Eye (tissue), 1 donor: ENCODE measurements around the gene TBC1D9B.

Experiments
- DNase-seq: peaks from one replicate; pipeline ENCODE4 v3.0.0-alpha.2; 2015

The TBC1D9B gene

DNA sequence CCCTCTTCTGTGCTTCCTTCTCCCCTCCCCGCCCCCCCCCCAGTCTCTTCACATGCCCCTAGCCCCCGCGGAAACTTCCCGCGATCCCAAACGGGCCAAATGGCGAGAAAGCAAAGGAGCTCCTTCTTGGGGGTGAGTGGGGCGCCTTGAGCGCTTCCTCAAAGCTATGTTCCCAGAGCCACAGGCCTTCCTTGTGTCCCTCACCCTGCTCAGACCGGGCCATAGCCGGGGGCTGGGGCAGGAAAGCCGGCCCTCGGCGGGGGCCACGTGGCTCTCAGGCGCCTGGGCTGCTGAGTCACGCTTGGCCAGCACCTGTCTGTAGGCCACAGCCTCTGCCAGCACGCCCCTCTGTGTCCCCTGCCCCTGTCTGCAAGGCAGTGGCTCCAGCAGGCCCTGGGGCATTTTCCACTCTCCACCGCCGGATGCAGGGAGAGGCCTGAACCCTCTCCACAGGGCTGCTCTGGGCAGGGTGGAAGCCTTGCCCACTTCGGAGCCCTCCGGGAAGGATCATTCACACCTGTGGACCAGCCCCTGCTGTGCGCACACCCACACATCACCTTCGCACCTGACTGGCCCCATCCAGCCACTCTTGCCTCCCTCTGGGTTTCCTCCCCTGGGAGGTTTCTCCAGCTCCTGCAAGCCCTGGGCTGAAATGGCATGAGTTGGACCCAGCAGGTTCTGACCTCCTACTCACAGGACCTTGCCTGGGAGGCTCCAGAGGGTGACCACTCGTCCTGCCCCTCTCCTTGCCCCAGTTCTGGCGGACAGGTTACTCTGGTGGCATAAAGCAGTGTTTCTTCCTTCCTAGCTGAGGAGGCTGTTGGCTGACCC, 88.2 kb downstream of the TBC1D9B start:
- DNase-seq = peak; percentile 73

DNA sequence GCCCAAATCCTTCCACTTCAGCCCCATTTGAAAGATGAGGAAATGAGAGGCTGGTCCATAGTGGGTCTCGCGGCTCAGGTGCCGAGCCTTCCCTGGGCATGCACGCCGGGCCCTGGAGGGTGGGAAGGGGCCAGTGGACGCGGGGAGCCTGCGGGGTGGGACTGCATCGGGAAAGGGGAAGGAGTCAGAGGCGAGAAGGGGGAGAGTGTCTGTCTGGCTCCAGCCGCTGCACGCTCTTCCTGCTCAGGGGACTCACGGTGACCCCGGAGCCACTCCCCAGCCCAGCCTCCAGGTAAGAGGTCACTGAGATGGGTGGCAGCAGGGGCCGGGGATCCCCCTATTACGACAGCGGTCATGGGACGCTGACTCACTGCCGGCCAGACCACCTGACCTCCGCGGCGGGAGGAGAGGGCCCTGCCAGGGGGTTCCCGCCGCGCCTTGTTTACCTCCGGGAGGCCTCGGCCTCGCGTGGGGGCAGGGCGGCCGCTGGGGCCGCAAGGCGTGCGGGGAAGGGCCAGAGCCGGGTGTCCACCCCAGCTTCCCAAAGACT, 88.9 kb downstream of the TBC1D9B start:
- DNase-seq = peak; percentile 89

DNA sequence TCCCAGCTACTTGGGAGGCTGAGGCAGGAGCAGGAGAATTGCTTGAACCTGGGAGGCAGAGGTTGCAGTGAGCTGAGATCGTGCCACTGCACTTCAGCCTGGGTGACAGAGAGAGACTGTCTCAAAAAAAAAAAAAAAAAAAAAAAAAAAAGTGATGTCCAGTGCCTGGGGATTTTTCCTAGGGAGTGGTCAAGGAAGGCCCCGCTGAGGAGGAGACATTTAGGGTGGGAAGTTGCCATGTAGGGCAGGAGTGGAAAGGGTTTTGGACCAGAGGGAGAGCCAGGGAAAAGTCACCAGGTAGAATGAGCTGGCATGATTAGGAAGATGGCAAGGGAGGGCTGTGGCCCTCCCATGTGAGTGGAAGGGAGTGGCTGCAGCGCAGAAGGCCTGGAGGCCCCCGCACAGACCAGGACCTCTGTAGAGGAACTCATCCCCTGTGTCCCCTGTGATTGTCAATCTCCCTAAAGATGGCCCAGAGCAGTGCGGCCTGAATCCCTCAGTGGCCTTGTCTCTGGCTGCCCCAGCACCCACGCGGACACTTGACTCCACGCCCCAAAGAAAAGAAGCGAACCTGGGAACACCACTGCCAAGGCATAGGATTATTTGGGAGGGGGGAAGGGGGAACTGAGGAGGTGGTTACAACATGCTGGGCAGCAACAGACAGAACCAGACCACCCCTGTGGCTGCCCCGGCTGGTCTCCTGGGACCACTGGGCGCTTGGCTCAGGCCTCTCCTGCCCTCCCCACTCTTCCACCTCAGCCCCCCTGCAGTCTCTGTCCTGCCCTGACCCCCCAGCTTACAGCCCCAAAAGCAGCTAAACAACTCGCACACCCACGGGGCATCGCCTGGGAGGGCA, 89.6 kb downstream of the TBC1D9B start:
- peak; percentile 33 for DNase-seq

DNA sequence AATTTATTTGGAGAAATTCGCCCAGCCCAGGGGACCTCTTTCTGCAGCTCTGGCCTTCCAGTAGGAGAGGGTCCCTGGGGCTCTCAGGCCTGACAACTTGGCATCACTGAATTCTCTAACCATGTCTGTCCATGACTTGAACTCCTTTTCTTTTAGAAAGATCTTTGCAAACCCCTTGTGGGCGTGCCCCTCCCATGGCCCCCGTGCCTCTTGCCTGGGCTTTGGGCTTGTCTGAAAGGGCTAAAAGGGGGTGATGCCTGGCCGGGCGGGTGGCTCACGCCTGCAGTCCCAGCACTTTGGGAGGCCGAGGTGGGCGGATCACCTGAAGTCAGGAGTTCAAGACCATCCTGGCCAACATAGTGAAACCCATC, 90.2 kb downstream of the TBC1D9B start:
- DNase-seq = no peak

DNA sequence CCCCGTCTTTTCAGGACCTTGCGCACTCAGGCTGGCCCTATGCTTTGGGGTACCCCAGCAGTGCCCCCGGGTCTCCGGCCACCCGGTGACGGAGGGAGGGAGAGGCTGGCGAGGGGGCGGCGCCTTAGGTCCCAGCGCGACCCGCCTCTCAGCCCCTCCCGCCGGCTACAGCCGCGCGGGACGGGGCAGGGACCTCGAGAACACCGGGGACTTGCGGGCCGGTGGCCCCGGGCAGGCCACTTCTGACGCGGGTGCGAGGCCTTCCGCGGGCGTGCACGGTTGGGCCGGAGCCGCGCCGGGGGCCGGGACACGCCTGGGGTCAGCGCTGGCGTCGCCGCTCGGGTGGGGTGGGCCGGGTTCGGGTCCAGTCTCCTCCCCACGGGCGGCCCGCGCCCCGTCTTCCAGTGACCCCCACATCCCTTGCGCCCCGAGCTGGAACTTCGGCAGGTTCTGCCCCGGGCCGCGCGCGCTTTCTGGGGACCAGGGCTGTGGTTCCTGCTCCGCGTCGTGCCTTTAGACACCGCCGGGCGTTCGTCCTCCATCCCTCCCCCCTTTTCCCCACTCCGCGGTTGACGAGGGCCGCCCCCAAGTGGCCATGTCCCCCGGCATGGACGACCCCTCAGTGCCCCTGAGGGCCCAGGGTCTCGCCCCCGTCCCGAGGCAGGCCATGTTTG, 90.8 kb downstream of the TBC1D9B start:
- DNase-seq = peak; percentile 46

DNA sequence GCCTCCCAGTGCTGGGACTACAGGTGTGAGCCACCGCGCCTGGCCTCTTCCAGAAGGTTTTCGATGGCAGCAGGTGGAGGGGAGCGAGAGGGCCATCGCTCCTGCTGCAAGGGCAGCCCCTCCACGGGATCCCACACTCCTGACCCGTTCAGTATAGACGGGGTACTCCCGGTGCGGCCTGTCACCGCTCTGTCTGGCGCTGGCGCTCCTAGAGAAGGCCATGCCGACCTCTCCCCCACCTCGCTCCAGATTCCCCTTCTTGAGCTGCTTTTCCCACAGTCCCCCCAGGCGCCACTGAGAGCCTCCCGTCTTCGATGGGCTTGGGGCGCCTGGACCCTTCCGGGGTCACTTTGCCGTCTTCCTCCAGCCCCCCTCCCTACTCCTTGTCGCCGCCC, 91.3 kb downstream of the TBC1D9B start:
- no peak for DNase-seq

DNA sequence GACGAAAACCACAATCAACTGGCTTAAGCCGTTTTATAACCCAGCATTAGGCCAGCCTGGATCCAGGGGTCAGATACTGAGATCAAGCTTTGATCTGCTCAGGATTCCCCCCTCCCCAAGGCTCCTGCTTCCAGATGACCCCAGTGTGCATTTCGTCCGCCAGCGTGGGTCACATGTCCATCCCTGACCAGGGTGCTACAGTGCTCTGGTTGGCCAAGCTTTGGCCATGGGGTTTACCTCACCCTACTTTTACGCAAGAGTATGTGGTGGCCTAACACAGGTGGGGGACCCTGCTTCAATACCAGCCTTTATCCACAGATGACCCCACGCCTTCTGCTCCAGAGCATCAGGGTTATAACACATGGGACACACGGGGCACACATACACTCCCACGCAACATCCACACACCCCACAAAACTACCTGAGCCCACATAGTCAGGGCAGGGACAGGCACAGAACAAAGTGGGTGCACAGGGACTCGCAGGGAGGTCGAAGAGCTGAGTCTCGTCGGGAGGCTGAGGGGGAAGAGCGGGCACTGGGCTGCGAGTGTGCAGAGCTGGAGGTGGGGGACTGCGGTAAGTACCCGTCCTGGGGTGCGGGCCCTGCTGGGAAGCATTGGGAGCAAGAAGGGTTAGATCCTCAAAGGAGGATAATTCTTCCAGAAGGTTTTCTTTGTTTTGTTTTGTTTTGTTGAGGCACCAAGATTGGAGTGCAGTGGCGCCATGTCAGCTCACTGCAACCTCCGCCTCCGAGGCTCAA, 92.0 kb downstream of the TBC1D9B start:
- no peak for DNase-seq

DNA sequence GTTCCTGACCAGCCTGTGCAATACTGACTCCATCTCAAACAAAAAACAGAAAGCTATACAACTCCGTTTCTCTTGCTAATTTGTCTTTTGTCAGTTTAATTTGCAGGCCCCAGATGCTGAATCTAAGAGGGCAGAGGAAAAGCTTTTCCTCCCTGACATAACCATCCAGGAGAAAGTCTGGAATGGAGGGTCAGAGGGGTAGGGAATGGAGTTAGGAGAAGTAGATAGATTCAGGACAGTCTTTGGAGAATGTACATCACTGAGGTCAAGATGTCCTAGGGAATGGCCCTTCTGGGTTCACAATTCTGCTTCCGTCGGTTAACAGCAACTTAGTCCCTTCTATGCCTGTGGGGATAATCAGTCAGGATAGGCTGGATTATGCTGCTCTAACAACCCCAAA, 93.6 kb downstream of the TBC1D9B start:
- no peak for DNase-seq

DNA sequence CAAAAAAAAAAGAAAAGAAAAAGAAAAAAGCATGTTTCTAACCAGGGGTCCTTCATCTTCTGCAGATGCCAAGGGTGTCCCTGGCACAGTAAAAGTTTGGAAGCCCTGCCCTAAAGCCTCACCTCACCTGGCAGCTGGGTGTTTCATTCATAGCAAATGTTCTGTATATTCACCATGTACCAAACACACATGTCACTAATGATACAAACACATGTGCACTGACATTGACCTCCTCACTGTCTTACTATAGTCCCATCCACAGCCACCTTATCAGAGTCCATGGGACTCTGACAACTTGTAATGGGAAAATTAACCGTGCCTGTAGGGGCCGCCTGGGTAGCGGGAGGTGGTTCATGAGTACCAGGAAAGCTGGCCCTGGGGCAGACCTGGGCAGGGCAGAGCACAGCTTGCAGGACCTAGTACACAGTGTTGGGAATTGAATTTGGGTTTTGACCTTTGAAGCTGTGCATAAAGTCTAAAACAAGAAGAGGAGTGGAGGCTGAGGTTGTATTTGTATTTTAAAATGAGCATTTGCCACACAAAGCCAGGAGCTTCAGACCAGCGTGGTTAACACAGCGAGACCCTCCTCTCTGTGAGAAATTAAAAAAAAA, 94.6 kb downstream of the TBC1D9B start:
- no peak for DNase-seq

DNA sequence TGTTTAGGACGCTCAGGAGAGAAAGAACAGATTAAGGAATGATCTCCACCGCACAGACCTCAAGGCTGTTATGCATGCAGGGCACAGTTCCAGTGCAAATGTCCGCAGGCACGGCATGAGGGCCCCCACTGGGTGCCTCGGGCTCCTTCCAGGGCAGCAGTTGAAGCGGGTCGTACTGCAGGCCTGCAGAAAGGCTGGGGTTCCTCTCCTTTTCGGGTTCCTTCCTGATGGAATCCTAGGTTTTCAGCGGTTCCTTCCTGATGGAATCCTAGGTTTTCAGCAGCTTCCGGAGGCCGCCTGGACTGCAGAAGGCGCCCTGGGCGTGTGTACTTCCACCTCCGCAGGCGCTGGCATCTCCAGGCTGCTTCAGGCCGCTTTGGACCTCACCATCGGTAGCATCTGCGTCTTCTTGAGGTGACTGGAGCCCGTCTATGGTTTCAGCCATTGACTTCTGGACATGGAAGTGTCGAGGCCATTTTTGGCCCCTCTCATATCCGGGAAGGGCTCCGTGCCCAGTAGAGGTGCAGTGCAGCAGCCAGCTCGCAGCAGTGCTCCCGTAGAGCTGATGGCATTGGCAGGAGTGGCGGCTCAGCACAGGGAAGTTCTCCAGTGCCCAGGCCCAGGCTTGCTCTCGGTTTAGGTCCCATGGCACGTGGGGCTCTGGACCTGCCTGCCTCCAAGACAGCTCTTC, 95.4 kb downstream of the TBC1D9B start:
- DNase-seq = no peak
